Measurements from ENCODE around the gene DARS1.
"Not testable (repeated sequence)": the region's sequence is repeated elsewhere in the genome, so short reads cannot be mapped to it uniquely, and the experiment has no call there.

The DARS1 gene

DNA sequence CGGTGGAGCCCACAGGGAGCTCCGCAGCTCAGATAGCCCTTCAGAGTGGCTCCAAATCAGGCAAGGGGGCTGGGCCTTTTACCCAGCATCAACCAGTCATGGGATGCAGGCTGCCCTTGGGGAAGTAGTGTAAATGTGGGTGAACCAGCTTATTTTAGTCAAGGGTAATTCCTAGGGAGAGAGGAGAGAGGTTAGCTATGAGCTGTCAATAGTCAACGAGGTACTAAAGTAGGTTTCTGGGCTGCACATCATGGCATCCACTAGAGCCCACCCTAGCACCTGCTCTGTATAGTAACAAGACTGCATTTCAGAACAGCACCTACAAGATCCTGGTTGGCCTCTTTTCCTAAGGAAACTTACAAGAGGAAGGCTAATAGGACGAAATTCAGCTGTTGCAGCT lies 99.7 kb downstream of the DARS1 start:
- H3K9me3 Mint-ChIP-seq: peaks cover 5% of the 10 kb centered on the region
- TF ChIP-seq CTCF (IDR thresholded peaks at IDR 0.05; ENCODE audit: unreplicated experiment in 3 of 3): no peak
- no peak overlapping the region for H3K4me3 Mint-ChIP-seq
- no peaks in the 10 kb centered on the region for H3K36me3 Mint-ChIP-seq (ENCODE audit: low read depth)
- H3K27ac Mint-ChIP-seq: no peak overlapping the region
- H3K4me1 Mint-ChIP-seq: no peaks in the 10 kb centered on the region
- peaks cover 10% of the 10 kb centered on the region for H3K27me3 Mint-ChIP-seq (ENCODE audit: low read depth)

- Mint-ChIP-seq H3K4me1 (peaks cover 3% of the 10 kb centered on the region), H3K4me3 (no peak overlapping the region), H3K27me3 (ENCODE audit: low read depth) (peaks cover 7% of the 10 kb centered on the region), H3K27ac (no peak overlapping the region), H3K36me3 (ENCODE audit: low read depth) (no peaks in the 10 kb centered on the region), H3K9me3 (peaks cover 5% of the 10 kb centered on the region)
- no peak for TF ChIP-seq CTCF (IDR thresholded peaks at IDR 0.05; ENCODE audit: unreplicated experiment in 3 of 3)
These were observed 103.0 kb downstream of the DARS1 start for GRCh38 chr2:135882415-135882814.

- Mint-ChIP-seq H3K4me3 (peak overlapping the region; percentile 84 to 90 (median 86)), H3K36me3 (ENCODE audit: low read depth) (peaks cover 12% of the 10 kb centered on the region), H3K4me1 (peaks cover 22% of the 10 kb centered on the region), H3K27ac (peak overlapping the region; percentile 34 to 88 (median 73))
- not testable (repeated sequence) for H3K9me3 Mint-ChIP-seq; H3K27me3 Mint-ChIP-seq (ENCODE audit: low read depth)
These were observed 108.7 kb downstream of the DARS1 start for GRCh38 chr2:135876770-135877169.

GRCh38 chr2:135876066-135876711 lies 109.2 kb downstream of the DARS1 start, which contains the start of gene MCM6:
TSS of gene MCM6 (minus strand) at chr2:135876443. CDS start at chr2:135876365, 78 bp downstream.
- no peak for TF ChIP-seq CTCF (IDR thresholded peaks at IDR 0.05; ENCODE audit: unreplicated experiment in 3 of 3)
- Mint-ChIP-seq H3K27me3 (ENCODE audit: low read depth) (no peaks in the 10 kb centered on the region), H3K27ac (peak within 1 kb of the TSS; percentile 47 to 91 (median 88)), H3K4me1 (peaks cover 22% of the 10 kb centered on the region), H3K36me3 (ENCODE audit: low read depth) (peaks cover 18% of the 10 kb centered on the region), H3K4me3 (peak within 1 kb of the TSS; percentile 89 to 90 (median 90)), H3K9me3 (peaks cover 5% of the 10 kb centered on the region)

GRCh38 chr2:135875491-135876065 lies 109.8 kb downstream of the DARS1 start:
- no peaks in the 10 kb centered on the region for H3K27me3 Mint-ChIP-seq (ENCODE audit: low read depth)
- H3K36me3 Mint-ChIP-seq (ENCODE audit: low read depth): peaks cover 23% of the 10 kb centered on the region
- H3K9me3 Mint-ChIP-seq: peaks cover 5% of the 10 kb centered on the region
- TF ChIP-seq CTCF (IDR thresholded peaks at IDR 0.05; ENCODE audit: unreplicated experiment in 3 of 3): no peak
- H3K4me1 Mint-ChIP-seq: peaks cover 22% of the 10 kb centered on the region
- peak overlapping the region; percentile 47 to 91 (median 85) for H3K27ac Mint-ChIP-seq
- peak overlapping the region; percentile 89 to 90 (median 90) for H3K4me3 Mint-ChIP-seq

DNA sequence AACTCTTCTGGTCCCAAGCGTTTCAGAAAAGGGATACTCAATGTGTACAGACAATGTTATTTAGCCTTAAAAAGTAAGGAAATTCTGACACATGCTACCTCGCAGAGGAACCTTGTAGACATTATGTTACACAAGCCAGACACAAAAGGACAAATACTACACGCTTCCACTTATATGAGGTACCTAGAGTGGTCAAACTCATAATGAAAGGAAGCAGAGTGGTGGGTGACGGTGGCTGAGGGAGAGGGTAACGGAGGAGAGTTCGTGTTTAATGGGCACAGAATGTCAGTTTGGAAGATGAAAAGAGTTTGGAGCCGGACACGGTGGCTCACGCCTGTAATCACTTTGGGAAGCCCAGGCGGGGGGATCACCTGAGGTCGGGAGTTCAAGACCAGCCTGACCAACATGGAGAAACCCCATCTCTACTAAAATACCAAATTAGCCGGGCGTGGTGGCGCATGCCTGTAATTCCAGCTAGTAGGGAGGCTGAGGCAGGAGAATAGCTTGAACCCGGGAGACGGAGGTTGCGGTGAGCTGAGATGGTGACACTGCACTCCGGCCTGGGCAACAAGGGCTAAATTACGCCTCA lies 110.6 kb downstream of the DARS1 start:
- Mint-ChIP-seq H3K4me1 (peaks cover 22% of the 10 kb centered on the region), H3K27ac (peak overlapping the region; percentile 47 to 70 (median 64)), H3K4me3 (peak overlapping the region; percentile 89 to 90 (median 90)), H3K9me3 (peaks cover 5% of the 10 kb centered on the region), H3K27me3 (ENCODE audit: low read depth) (no peaks in the 10 kb centered on the region), H3K36me3 (ENCODE audit: low read depth) (peaks cover 28% of the 10 kb centered on the region)
- TF ChIP-seq CTCF (IDR thresholded peaks at IDR 0.05; ENCODE audit: unreplicated experiment in 3 of 3): no peak

Data from nephron (organoid).